Measurements from ENCODE around the gene MACF1. TPM values are rescaled to one million over a fixed set of nuclear protein-coding genes. Genes with fewer than 3 reads are reported as not detected.
"Not testable (repeated sequence)": the region's sequence is repeated elsewhere in the genome, so short reads cannot be mapped to it uniquely, and the experiment has no call there.

MACF1 gene
- total and polyA plus RNA-seq, 2 donors from 2014 or later: 65.7 to 387 TPM

DNA sequence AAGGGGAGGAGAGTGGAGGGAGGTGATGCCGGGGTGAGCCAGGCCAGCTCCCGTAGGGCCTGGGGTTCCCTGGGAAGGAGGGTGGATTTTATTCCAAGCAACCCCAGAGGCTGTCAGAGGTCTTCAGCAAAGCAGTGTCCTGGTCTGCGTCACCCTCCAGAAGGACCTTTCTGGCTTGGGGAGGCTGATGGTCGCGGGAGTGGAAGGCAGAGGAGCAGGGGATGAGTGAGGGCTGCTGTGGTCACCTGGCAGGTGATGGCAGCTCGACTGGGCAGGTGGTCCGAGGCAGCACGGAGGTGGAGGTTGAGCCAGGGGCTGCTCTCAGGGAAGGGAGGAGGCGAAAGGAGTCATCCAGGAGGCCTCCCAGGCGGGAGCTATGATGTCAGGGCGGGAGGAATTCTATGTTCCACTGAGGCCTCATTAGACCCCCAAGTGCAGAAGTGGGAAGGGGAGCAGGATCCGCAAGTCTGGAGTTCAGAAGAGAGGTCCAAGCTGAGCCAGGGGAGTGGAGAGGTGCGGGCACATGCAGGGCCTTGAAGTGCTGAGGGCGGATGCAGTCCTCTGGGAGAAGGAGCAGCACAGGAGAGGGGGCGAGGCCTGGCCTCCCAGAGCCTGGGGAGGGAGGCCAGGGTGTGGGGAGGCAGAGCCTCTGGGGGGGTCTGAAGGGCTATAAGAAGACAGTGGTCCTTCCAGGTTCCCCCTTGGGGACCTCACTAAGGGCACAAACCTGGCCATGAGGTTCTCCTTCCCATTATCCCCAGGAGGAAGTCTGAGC is 320.3 kb downstream of the MACF1 start:
- peaks cover 0 to 7% (median 7%) of the 10 kb centered on the region in 3 donors for H3K36me3 ChIP-seq (ENCODE audit: control insufficient read depth in 2 of 3, insufficient read depth in 3 of 3, low read length in 3 of 3)
- intact Hi-C loops (cut with DNase I): no loop called here
- FAIRE-seq (no peak), DNase-seq (peak in 1 of 5 donors; percentile 22)
- no peaks in the 10 kb centered on the region for H3K4me1 ChIP-seq (ENCODE audit: control insufficient read depth in 2 of 3, insufficient read depth in 2 of 3, low read depth in 1 of 3, low read length in 3 of 3)
- H3K4me3 ChIP-seq (ENCODE audit: low read length in 3 of 3): no peak overlapping the region
- H3K27me3 ChIP-seq (ENCODE audit: control insufficient read depth, insufficient read depth, low read length): no peaks in the 10 kb centered on the region
- no peak overlapping the region for H3K27ac ChIP-seq (ENCODE audit: low read depth in 2 of 2, low read length in 2 of 2)
- TF ChIP-seq, protein P1, sequence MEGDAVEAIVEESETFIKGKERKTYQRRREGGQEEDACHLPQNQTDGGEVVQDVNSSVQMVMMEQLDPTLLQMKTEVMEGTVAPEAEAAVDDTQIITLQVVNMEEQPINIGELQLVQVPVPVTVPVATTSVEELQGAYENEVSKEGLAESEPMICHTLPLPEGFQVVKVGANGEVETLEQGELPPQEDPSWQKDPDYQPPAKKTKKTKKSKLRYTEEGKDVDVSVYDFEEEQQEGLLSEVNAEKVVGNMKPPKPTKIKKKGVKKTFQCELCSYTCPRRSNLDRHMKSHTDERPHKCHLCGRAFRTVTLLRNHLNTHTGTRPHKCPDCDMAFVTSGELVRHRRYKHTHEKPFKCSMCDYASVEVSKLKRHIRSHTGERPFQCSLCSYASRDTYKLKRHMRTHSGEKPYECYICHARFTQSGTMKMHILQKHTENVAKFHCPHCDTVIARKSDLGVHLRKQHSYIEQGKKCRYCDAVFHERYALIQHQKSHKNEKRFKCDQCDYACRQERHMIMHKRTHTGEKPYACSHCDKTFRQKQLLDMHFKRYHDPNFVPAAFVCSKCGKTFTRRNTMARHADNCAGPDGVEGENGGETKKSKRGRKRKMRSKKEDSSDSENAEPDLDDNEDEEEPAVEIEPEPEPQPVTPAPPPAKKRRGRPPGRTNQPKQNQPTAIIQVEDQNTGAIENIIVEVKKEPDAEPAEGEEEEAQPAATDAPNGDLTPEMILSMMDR (IDR thresholded peaks at IDR 0.05; ENCODE audit: borderline replicate concordance, extremely low read depth, insufficient read depth): no peak
- no peak overlapping the region for H3K9ac ChIP-seq (ENCODE audit: low read length in 3 of 3)
- no peaks in the 10 kb centered on the region for H3K9me3 ChIP-seq (ENCODE audit: control insufficient read depth in 2 of 3, insufficient read depth in 1 of 3, low read length in 3 of 3)

DNA sequence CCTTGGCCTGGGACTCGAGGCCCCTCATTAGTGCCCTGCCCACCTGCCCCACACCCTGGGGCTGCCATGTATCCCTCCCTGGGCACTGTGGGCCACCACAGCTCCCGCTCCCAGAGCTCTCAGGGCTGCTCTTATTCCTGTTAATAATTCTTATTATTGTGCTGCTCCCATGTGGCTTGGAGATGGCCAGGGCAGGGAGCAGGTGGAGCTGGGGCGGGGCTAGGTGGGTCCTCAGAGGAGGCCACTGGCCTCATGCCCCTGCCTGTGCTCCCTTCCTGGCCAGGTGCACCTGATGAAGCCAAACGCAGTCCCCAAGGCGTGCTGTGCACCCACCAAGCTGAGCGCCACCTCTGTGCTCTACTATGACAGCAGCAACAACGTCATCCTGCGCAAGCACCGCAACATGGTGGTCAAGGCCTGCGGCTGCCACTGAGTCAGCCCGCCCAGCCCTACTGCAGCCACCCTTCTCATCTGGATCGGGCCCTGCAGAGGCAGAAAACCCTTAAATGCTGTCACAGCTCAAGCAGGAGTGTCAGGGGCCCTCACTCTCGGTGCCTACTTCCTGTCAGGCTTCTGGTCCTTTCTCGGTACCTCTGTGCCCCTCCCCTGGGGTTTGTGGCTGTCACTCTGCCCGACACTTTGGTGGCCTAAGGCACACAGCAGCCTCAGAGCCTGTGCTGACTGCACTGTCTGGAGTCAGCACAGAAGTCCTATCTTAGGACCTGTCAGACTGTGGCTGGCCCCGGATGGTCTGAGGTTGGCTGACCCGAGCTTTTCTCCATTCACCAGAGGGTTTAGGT is 321.1 kb downstream of the MACF1 start:
- intact Hi-C loops (cut with DNase I): no loop called here
- no peak for DNase-seq
- Histone ChIP-seq H3K36me3 (ENCODE audit: control insufficient read depth in 2 of 3, insufficient read depth in 3 of 3, low read length in 3 of 3) (peaks cover 0 to 7% (median 7%) of the 10 kb centered on the region in 3 donors), H3K9ac (ENCODE audit: low read length in 3 of 3) (no peak overlapping the region), H3K4me1 (ENCODE audit: control insufficient read depth in 2 of 3, insufficient read depth in 2 of 3, low read depth in 1 of 3, low read length in 3 of 3) (no peaks in the 10 kb centered on the region), H3K4me3 (ENCODE audit: low read length in 3 of 3) (no peak overlapping the region), H3K27me3 (ENCODE audit: control insufficient read depth, insufficient read depth, low read length) (no peaks in the 10 kb centered on the region), H3K27ac (ENCODE audit: low read depth in 2 of 2, low read length in 2 of 2) (no peak overlapping the region), H3K9me3 (ENCODE audit: control insufficient read depth in 2 of 3, insufficient read depth in 1 of 3, low read length in 3 of 3) (no peaks in the 10 kb centered on the region)
- no peak for FAIRE-seq
- TF ChIP-seq, protein P1 (IDR thresholded peaks at IDR 0.05; ENCODE audit: borderline replicate concordance, extremely low read depth, insufficient read depth): no peak

DNA sequence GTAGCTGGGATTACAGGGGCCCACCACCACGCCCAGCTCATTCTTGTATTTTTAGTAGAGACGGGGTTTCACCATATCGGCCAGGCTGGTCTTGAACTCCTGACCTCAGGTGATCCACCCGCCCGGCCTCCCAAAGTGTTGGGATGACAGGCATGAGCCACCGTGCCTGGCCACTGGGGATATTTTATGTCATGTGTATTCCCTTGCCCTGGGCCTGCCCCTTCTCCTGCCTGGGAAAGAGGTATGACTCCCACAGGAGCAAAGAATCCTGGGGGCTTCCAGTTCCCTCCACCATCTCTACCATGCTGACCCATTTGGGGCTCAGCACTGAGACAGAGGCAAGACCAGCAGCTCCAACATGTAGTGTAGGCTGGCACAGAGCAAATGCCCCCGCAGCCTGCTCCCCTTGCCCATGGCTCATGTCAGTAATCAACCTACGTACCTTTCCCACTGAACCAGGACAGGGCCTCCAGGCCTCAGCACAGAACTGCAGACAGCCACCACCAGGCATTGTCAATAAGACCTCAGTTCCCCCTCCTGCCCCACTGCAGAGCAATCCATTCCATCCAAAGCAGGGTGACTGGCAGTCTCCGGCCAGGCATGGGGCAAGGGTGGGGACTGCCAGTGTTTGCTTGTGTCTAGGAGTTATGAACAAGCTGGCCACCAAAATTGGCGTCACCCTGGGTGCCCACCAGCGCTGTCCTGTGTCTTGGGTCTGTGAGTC is 322.1 kb downstream of the MACF1 start:
- no peak overlapping the region for H3K4me3 ChIP-seq (ENCODE audit: low read length in 3 of 3)
- no peak overlapping the region for H3K27ac ChIP-seq (ENCODE audit: low read depth in 2 of 2, low read length in 2 of 2)
- no peaks in the 10 kb centered on the region for H3K9me3 ChIP-seq (ENCODE audit: control insufficient read depth in 2 of 3, insufficient read depth in 1 of 3, low read length in 3 of 3)
- TF ChIP-seq, protein P1 (IDR thresholded peaks at IDR 0.05; ENCODE audit: borderline replicate concordance, extremely low read depth, insufficient read depth): no peak
- H3K27me3 ChIP-seq (ENCODE audit: control insufficient read depth, insufficient read depth, low read length): no peaks in the 10 kb centered on the region
- no peaks in the 10 kb centered on the region for H3K4me1 ChIP-seq (ENCODE audit: control insufficient read depth in 2 of 3, insufficient read depth in 2 of 3, low read depth in 1 of 3, low read length in 3 of 3)
- DNase-seq (no peak), FAIRE-seq (no peak)
- H3K9ac ChIP-seq (ENCODE audit: low read length in 3 of 3): no peak overlapping the region
- peaks cover 0 to 11% (median 7%) of the 10 kb centered on the region in 3 donors for H3K36me3 ChIP-seq (ENCODE audit: control insufficient read depth in 2 of 3, insufficient read depth in 3 of 3, low read length in 3 of 3)
- intact Hi-C loops (cut with DNase I): no loop called here

DNA sequence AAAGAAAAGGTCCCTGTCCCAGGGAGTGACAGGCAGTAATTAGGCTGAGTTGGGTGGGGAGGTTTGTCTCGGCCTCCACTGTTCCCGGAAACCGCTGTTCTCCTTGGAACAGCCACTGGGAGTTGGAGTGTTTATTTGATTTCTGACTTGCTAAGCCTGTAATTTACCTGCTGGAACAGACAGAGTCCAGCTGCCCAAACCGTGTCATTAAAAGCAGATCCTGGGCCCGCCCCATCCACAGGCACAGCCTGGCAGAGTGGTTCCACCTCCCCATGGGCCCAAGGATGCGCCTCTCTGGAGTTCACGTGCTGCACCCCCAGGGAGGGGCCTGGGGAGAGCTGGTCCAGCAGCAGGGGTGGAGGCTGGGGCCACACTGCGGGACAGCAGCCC is 322.7 kb downstream of the MACF1 start:
- intact Hi-C loops (cut with DNase I); H3K27ac ChIP-seq (ENCODE audit: low read depth in 2 of 2, low read length in 2 of 2): not testable (repeated sequence)

More for the DNA sequence above, 322.7 kb downstream of the MACF1 start:
- peak in 2 of 5 donors; percentile 33 to 34 for DNase-seq
- not testable (repeated sequence) for H3K9ac ChIP-seq (ENCODE audit: low read length in 3 of 3); H3K9me3 ChIP-seq (ENCODE audit: control insufficient read depth in 2 of 3, insufficient read depth in 1 of 3, low read length in 3 of 3); H3K27me3 ChIP-seq (ENCODE audit: control insufficient read depth, insufficient read depth, low read length); H3K4me3 ChIP-seq (ENCODE audit: low read length in 3 of 3); FAIRE-seq; H3K4me1 ChIP-seq (ENCODE audit: control insufficient read depth in 2 of 3, insufficient read depth in 2 of 3, low read depth in 1 of 3, low read length in 3 of 3)
- H3K36me3 ChIP-seq (ENCODE audit: control insufficient read depth in 2 of 3, insufficient read depth in 3 of 3, low read length in 3 of 3): peaks cover 0 to 11% (median 7%) of the 10 kb centered on the region in 3 donors

Measured in kidney (tissue), 14 donors.